GM18870 (cell line): ENCODE results near the gene MSMP.

Experiments
- ATAC-seq: cut with Tn5 transposase; IDR thresholded peaks from one replicate; pipeline ENCODE4 v1.9.1; 2021; ENCODE audit warnings: moderate library complexity; ENCODE audit not compliant: unreplicated experiment

The MSMP gene

DNA sequence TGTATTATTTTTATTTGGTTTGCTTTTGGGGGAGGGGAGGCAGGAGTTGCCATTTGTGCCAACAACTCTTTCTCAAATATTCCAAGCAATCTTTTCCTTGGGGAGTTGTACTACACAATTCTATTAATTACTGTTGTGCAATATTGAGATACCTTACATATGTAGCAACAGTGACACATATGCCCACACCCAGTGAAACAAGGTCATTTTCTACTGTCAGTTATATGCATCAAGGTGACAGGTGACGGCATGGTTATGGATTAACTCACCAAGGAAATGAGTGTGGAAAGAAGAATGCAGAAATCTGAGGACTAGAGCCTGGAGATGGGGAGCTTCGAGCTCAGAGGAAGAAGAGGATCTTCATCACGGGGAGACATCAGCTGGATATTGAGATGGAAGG lies 17.9 kb upstream of the MSMP start:
- no peak for ATAC-seq

DNA sequence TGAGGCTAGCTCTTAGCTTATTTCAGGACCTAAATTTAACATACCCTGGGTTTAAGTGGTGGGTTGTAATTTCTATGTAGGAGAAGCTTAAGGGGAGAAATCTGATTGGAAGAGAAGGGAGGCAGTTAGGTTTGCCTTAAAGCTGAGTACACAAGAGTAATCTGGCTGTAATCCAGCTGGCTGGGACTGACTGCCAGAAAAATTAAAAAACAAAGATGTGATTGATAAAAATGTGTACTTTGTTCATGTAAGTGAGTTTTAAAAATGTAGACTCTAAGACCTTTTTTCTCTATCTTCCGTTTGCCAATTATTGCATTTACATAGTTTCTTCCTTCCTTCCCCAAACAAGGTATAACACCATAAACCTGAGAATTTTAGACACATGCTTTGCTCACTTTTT lies 17.5 kb upstream of the MSMP start:
- no peak for ATAC-seq

GRCh38 chr9:35771075-35771433 lies 17.0 kb upstream of the MSMP start:
- ATAC-seq, result no peak

DNA sequence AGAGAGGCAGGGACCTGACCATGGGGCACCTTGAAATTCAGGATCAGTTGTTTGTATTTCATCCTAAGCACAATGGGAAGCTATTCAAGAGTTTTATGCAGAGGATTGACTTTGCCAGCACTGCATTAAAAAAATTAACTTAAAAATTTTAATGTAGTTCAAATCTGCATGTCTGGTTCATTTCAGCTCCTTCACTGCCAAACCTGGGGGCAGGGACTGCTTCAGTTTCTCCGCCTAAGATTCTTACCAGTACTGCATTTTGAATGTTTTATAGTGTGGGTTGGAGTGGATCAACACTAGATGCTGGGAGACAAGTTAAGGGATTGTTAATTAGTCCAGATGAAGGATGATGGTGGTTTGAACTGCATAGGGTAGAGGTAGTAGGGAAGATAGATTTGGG lies 15.7 kb upstream of the MSMP start:
- no peak for ATAC-seq

GRCh38 chr9:35767458-35767857 lies 13.4 kb upstream of the MSMP start:
- no peak for ATAC-seq

DNA sequence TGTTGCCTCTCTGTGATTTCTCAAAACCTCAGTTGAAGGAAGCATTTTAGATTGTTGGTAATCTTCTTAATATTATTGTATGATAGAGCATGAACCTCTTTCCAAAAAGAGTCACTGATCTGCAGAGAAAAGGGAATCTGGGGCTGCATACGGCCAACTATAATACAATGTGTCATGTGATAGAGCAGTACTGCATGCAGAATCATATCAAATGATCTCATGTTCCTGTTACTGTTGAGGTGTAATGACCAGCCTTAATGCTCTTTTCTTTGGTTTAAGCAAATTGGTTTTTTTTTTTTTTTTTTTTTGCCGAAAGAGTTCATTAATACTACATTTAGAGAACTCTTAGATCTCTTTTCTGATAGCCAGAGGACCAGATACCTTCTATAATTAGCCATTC lies 12.9 kb upstream of the MSMP start:
- ATAC-seq, result no peak

- no peak for ATAC-seq
Observed at GRCh38 chr9:35763803-35764202, 9.7 kb upstream of the MSMP start.

DNA sequence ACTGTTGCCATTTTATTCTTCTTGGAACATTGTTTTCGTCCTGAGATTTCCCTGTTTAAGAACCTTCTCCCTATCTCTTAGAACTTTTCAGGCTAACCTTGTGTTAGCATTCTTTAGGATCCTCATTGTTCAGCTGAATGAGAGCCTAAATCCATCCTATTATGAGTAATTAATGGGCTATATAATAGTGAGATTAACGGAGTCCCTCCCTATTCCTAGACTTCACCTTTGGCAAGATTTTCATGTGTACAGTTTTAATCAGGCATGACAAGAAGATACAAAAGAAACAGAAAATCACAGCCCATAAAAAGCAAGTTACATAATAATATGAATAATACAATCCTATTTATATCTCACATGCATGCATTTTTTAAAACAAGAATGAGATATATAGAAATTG lies 9.1 kb upstream of the MSMP start:
- ATAC-seq, result no peak

DNA sequence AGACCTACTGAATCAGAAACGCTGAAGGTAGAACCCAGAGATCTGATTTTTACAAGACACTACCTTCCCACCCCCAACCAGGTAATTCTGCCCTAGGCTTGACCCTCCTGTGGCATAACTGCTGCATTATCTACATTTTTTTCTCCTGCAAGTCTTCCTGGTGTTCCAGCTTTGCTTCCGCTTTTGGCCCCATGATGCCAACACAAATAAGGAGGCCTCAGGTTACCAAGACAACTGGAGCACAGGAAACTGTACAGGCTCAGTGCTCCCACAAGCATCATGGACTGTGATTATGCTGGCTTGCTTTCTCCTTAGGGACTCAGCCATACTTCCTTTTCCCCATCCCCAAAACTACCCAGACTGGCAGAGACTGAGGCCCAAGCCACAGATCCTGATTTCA lies 6.6 kb upstream of the MSMP start:
- ATAC-seq, result no peak

DNA sequence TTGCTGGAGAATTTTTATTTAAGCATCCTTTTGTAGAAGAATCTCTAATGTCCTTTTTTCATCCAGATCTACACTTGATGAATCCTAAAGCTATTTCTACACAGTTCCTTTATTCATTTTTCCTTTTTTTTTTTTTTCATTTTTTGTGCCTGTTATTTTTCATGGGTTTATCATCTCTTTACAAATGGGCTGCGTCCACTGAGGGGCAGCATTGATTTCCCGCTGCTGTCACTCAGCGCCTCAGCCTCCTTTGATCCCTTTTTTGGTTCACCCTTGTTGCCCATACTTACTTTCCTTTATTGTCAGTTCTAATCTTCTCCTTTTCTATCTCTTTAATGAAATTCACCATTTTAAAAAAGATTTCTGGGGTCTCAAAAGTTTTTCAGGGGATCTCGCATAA lies 5.7 kb upstream of the MSMP start:
- ATAC-seq, result no peak

DNA sequence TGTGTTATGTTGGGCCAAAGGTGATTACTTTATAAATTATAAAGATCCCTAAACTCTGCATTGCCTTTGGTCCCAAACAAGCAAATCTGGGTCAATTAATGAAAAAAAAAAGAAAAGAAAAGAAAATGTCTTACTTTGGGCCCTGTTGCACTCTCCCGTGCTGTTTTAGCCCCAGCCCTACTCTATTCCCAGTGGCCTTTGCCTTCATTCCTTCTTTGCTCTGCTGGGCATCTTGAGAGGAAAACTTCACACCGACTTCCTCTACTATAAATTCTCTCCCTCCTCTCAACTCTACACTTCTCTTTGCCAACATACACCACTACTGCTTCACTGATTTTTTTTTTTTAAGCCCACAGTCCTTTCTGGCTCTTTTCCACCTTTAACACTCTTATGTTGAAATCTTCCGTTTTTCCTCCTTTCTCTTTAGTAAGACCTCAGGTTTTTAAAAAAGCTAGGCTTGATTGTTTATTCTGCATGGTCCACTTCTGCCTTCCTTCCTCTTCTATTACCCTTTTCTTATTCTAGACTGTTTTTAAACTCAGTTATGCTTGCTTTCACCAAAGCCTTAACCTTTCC lies 4.5 kb upstream of the MSMP start:
- no peak for ATAC-seq

GRCh38 chr9:35757892-35758275 lies 3.8 kb upstream of the MSMP start:
- ATAC-seq, result no peak

- ATAC-seq, result no peak
Observed at GRCh38 chr9:35757226-35757891, 3.3 kb upstream of the MSMP start.

GRCh38 chr9:35756275-35757225 lies 2.5 kb upstream of the MSMP start:
- ATAC-seq, result no peak

GRCh38 chr9:35755071-35755470 lies 995 bp upstream of the MSMP start:
- no peak for ATAC-seq

DNA sequence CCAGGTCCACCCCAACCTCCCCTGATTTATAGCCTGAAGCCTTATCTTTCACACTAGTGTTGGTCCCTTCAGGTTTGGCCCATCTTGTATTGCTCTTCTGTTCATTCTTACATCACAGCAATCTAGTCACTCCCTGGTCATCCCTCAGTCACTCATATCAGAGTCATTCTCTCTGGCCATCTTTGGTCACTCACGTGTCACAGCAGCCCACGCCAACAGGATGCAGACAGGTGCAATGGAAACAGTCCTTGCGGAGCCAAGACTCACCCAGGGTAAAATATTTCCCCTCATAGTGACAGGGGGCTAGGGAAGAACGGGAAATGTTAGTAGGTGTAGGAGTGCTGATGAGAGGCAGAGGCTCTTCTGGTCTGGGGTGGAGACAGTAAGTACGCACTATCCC lies 610 bp downstream of the MSMP start:
- ATAC-seq, result no peak

GRCh38 chr9:35750256-35750531 lies 3.9 kb downstream of the MSMP start:
- no peak for ATAC-seq

GRCh38 chr9:35749515-35750255 lies 4.4 kb downstream of the MSMP start:
- ATAC-seq, result no peak

DNA sequence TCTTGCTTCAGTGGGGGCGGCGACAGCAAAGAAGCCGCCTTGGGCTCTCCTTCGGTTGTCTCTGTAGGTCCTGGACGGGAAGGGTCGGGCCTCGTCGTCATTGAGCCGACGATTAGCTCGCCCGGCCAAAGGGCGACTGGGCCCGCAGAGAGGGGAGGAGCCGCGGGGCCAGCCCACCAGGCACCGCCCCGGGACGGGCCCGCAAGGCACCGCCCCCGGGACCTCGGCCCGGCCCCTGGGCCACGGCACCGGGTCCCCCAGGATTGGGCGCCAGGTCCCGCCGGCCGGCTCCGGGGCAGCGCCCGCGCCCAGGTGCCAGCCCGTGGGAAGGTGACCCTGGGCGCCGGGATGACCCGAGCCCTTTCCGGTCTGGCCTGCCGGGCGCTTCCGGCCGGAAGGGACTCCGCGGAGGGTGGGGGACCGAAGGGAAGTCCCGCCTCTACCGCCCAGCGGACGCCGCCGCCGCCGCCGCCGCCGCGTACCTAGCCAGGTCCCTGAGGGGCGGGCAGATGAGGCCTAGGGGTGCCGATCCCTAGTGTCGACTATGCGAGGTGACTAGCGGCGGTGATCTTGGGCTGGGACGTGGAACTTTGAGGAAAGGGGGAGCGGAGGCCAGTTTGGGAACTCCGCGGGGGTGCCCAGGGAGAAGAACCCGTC lies 5.1 kb downstream of the MSMP start, which contains the start of the genes GBA2 and RGP1:
TSS of gene GBA2 (minus strand) at position 371 of the 657 bp plus-strand sequence. CDS start 524 bp downstream, outside the sequence.
TSS of gene RGP1 (plus strand) at position 430 of the 657 bp plus-strand sequence. CDS start 469 bp downstream, outside the sequence.
- no peak for ATAC-seq

DNA sequence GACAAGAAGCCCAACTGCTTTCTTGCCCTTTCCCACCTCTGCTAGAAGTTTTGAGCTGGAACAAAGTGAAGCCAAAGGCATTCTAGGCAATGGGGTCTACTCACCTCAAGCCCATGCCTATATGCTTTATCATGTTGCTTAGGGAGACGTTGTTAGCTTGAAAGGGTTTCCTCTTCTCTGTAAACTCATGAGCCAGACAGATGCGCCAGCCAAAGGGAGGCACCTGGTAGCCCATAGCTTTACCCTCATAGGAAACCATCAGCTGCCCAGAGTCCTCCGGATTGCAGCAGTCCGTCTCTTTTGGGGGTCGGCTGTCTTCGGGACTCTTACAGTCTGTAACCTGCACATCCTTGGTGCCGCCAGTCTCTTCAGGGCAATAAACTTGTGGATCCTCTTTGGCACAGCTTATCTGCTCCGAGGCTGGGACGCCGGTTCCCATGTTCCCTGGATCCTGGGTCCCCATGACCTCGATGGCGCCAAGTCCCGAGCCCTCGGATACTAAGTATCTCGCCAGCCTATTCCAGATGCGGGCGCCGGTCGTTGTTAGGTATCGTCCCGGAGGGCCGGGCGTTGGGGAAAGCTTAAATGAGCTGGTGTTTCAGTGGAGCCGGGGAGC lies 5.7 kb downstream of the MSMP start:
- no peak for ATAC-seq
